Myocyte (in vitro differentiated cells): ENCODE measurements around the gene CHMP4A. TPM values are rescaled to one million over a fixed set of nuclear protein-coding genes. Genes with fewer than 3 reads are reported as not detected.

Experiments used
- DNase-seq: peaks from one replicate; pipeline ENCODE4 v3.0.0-alpha.2; 2012; ENCODE audit warnings: low read depth
- polyA plus RNA-seq: library from polyadenylated mRNA; unstranded; fragments of >200 nt; gene quantifications from one replicate; pipeline ENCODE4 v1.2.1, GENCODE V29; 2012; ENCODE audit warnings: missing spikeins
- total RNA-seq: library from RNA; depleted of rRNA; stranded (reverse); fragments of >200 nt; gene quantifications from 2 replicates; pipeline ENCODE4 v1.2.3, GENCODE V29; 2014

CHMP4A gene, protein sequence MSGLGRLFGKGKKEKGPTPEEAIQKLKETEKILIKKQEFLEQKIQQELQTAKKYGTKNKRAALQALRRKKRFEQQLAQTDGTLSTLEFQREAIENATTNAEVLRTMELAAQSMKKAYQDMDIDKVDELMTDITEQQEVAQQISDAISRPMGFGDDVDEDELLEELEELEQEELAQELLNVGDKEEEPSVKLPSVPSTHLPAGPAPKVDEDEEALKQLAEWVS
- total RNA-seq: 42.1 and 49.6 TPM in 2 replicates
- 75.0 TPM for polyA plus RNA-seq

DNA sequence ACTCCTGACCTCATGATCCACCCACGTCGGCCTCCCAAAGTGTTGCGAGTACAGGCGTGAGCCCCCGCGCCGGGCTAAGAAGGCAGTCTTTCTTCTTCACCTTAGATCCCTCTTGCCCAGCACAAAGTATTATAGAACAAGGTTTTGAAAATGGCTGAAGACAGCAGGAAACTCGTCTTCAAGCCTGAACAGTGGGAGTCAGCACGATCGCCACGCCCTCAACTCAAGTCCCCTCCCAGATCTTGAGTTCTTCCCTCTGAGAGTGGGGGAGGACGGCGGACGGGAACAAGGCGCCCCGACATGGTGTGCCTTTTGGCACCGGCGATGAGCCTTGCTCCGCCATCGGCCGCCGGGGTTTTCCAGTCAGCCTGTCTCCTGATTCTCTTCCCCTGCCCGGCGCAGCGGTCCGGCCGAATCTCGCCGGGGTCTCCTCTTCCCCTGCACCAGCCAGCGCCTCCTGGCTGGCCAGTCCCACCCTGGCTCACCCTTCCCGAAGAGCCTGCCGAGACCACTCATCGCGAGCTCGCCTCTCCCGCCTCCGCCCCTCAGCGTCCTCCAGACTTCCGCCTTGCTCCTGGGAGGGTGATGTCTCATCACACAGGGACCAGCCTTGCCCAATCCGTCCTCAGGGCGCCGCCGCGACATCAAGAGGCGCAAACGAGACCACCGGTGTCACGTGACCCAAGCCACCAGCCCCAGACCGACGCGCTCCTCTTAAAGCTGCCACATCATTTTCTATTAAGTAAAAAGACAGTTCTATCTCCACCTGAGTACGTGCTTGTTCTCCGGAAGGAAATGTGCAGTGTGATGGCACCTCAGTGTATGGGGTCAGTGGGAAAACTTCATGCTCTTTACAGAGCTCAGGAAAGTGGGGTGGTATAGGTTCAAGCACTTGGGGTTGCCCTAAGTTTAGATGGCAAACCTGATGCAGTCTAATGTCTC is at the start of gene CHMP4A:
TSS of gene CHMP4A (minus strand) at position 565 of the 942 bp plus-strand sequence. CDS start at position 516, 49 bp downstream.
- peak; percentile 99 for DNase-seq

DNA sequence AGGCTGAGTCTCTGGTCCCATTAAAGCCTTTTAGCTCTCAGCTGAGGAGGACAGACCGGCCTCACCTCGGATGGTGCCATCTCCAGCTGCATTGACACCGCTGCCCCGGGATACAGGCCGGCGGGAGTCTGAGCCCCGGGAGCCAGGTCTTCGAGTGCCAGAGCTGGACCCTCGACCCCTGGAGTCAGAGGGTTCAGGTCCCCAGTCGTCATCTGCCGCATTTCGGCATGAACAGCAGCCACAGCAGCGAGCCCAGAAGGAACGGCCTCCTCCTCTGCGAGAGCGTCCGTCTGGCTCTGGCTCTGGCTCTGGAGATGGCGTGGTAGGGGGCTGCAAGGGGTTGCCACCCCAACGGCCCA is 48.7 kb upstream of the CHMP4A start:
- DNase-seq: no peak

DNA sequence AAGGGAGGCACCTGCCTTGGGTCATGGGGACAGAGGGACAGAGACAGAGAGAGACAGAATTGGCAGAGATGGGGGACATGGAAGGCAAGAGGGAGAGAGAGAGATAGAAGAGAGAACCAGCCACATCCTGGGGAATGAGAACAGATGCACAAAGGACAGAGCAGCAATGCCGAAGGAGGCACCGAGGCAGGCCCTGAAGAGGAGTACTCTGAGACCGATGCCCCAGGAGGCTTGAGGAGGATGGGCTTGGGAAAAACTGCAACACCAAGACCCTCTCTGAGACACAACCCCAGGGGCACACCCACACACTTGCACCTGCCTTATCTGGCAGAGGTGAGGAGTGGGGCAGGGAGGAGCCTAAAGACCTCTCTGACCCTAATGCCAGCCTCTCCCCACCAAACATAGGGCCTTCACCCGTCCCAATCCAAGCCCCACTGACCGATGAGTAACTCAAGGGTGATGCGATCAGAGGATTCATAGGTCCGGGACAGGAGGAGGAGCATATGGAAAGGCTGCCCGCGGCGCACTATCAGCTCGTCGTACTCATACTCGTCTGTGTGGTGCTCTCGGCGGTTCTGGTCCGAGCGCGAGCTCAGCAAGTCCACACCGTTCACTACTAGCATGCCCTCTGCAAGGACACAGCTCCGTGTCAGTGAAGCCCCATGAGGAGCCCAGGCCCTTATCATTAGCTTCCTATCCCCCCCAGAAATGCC is 48.1 kb upstream of the CHMP4A start:
- no peak for DNase-seq

DNA sequence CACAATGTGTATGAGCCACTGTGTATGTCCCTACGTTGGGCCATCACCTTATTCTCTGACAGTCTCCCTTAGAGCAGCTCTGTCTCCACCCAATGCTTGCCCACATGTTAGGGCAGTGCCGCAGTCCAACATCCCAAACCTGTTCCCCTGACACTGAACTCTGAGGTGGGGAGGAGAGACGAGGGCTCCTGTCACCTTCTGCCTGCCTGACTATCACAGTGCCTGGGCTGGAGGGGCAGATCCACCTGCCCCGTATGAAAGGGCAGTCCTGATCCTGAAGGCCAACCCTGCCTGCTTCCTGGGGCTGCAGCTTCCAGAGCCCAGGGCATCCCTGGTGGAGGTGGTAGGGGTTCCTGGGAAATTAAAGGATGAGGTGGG is 47.5 kb upstream of the CHMP4A start:
- no peak for DNase-seq

DNA sequence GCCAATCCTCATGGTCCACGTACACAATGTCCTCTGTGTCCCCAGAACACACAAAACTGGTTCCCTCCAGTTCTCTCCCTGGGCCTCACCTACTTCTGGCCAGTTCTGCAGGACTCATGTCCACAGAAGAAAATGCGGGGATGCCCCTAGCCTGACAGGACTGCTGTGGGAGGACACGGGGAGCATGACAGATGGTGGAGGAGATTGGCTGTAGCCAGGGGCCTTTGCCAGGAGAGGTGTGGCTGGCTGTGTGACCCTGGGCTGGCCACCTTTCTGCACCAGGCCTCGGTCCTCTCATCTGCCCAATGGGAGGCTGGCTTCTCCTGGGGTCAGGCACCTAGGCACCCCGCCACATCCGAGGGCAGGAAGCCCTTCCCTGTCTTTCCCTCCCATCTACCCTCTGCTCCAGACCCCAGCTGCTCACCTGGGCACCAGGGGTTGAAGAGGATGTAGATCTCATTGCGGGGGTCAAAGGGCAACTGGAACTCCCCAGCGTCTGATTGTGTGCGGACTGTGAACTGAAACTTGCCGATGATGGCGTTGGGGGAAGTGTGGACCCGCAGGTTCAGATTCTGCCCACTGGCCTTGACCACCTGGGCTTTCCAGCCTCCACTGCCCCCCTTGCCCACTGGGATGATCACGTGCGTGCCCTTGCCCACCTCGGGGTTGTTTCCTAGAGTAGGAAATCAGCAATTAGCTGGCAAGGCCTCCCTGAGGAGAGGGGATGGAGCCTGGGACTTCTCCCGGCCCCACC is 46.9 kb upstream of the CHMP4A start:
- DNase-seq: no peak

DNA sequence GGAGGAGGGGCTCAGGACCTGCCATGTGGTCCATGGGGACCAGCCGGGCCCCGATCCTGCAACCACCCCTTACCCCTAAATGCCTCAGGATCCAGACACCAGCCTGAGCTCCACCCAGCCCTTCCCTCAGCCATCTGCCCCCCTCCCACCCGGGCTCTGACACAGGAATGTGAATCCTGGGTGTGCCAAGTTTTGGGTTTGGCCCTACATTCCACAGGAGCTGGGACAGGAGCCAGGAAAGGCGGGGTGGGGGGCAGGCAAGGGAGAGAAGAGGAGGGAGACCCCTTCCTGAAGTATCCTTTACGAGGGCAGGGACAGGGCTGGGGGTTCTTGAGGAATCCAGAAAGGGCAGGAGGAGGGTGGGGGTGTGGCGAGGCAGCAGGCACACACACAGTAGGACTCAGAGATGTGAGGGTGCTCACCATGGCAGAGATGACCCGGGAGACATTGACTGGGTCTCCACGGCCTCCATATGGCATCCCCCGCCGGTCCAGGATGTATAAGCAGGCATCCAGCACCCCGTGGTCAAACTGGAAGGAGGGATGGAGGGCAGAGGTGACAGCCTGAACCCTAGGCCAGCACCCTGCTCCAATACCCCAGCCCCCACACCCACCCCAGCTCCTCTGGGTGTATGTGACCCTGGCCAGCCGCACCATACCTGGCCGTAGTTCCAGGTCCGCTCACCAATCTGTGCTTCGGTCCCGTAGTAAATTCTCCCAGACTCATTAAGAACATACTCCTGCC is 46.2 kb upstream of the CHMP4A start:
- peak; percentile 67 for DNase-seq

DNA sequence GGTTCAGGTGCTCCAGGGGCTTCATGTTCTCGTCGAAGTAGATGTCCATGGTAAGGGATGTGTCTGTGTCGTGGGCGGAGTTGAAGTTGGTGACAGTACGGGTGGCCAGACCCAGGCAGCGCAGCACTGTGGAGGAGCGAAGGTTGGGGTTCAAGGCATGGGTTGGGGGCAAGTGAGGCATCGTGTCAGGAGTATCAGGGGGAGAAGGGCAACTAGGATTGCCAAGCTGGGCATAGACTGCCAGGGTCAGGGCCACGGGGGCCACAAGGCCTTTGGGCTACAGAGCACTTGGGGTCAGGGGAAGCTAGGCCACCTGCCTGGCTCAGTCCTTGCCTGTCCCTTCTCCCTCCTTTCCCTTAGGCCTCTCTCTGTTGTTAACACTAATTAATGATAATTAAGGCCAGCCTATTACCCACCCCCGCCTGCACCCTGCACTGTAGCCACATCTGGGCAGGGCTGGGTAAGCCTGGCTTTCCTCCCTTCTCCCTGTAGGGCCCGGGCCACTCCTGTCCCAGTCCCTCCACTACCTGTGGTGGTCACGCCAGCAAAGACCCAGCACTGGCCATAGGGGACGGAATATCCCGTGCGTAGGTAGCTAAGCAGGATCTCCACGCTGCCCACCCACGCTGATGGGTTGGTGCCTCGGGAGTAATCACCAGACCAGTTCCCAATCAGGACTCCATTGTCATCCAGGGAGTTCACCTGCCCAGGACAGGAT is 45.4 kb upstream of the CHMP4A start:
- DNase-seq: no peak

DNA sequence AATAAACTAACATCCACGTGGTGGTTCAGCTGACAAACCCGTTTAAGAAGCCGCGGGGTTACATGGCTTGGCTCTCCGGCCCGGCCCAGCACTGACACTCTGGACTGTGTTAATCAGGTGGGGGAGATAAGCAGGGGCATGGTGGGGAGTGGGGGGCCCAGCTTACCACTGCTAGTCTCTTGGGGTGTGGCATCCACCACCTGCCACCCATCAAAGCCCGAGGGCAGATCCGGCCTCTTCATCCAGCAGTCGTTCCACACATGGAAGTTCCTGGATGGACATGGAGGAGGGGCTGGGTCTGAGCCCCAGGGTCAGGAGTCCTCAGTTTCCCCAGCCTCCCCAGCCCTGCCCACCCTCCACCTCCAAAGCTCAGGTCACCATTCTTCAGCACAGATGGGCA is 44.8 kb upstream of the CHMP4A start:
- no peak for DNase-seq

DNA sequence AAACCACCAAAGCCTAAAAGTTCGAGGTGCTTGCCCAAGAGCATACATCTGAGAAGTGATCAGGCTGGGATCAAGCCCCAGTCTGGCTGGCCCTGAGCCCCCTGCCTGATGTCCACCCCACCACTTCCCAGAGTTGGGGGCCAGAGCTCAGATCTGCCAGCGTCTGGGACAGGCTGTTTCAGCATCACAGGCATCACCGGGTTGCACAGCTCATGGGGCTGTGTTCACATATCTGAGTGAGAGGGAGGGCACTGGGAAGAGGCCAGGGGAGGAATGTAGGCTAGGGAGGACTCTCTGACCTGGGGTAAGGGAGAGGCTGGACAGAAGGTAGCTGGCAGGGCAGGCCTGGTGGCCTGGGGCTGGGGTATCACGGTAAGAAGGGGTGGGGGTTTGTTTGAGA is 43.7 kb upstream of the CHMP4A start:
- no peak for DNase-seq

DNA sequence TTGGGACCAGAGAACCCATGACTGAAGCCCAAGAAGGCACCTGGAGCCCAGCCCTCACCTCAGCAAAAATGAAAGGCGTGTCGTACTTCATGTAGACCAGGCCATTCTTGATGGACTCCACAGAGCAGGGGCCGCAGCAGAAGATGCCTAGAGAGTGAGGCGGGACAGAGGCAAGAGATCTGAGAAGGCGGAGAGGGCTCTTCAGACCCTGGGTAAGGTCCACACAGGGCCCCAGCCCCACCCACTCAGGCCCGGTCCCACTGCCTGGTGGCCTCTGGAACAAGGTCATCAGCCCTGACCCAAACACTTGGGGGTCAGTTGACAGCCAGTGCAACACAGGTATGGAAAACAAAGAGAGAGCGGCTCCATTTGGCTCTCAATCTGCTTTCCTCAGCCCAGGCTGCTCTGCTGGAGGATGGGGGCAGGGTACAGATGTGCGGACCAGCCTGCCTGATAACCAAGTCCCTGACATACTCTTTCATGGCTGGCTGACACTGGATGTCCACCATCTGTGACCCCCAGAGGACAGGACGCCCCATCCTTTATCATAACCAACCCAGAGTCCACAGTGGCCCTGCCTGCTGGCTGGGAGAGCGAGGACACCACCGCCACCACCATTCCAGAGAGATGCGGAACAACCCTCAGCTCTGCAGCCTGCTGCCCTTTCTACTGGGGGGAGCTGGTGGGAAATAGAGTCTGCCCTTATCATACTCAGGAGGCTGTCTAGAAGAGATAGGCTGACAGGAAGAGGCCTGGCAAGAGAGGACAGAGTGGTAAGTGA is 42.8 kb upstream of the CHMP4A start:
- no peak for DNase-seq

DNA sequence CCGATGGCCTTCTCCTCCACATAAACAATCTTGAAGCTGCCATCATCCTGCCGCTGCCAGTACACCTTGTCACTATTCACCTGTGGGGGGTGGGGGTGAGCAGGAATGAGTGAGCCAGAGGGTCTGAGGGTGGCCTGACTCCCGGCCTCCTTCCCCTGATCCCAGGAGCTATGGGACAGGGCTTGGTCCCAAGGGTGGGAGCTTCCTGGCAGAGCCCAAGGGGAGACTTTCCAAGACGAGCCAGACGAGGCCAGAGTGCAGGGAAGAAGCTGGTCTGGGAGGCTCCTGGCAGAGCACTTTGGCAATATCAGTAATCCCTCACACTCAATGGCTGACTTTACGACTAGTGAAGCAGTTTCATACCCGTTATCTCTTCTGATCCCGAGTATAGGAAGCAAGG is 42.1 kb upstream of the CHMP4A start:
- no peak for DNase-seq

DNA sequence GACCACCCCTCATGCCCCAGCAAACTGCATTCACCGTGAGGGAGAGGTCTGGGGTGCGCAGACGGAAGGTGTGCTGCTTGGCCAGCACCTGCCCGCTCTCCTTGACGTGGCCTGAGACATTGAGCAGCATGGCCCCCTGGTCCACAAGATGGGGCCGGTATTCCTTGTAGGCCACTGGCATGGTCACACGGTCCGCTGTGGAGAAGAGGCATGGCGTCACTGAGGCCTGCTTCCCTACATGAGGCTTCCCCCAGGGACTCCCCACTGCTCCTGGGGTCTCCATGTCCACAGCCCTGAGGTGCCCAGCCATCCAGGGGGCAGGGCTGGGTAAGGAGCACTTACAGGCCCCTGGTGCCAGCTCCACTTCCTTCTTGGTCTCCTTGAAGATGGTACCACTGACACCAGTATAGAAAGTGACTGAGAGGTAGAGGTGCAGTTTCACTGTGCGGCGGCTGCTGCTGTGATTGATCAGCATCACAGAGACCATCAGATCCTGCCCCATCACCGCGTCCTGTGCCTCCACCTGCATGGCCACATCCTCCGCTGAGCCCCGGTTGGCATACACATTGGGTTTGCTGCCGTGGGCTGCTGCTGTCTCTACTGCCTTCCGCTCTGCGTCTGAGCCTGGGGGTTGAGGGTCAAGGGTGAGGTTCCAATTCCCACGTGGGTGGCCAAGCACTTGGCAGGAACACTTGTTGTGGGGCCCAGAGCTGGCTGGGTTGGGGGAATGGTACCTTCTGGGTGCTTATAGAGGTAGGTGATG is 41.5 kb upstream of the CHMP4A start:
- no peak for DNase-seq

DNA sequence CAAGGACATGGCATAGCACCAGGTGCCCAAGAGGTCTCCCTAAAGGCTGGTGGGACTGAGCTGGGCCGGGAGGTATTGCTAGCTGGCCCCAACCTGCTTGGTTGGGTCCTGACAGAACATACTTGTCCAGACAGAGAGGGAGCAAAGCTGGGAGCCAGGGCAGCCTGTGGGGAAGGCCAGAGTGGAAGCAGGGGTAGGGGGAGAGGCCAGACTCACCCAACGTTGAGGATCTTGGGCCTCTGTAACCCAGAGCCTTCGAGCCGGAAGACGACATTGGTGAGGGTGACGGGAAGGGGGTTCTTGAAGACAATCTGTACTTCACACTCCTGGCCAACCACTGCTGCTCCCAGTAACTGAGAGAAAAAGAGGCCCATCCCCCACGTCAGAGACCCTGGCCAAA is 40.6 kb upstream of the CHMP4A start:
- DNase-seq: no peak

DNA sequence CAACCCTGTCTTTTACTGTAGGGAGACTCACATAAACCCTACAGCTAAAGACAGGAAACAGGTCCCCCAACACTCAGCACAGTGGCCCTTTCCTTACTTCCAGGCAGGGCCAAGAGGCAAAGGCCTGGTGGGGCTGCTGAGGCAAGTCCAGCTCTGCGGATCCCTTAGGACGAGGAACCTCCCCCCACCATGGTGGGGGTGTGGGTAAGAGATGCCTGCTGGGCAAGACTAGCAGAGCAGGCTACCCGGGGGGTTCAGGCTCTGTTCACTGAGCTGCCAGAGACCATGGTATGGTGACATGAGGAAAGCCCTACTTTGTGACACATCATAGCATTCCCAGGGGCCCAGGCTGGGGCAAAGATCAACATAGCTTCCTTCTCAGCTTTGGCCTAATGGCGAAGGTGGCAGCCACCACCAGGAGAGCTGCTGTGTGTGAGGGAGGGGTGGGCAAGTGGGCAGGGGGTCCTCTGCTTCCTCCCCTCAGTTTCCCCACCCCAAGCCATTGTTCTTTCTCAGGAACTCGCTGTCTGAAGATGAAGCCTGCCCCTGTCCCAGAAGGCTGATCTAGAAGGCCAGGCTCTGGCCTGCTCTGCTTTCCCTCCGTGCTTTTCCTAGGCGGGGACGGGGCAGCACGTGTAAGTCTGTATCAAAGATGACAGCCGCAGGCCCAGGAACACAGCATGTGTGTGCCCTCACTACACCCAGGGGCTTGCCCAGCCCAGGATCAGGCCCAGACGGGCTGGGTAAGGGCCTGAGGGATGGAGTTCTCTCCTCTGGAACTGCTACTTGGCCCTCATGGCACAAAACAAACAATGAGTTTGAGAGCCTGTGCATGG is 39.2 kb upstream of the CHMP4A start:
- DNase-seq: no peak

DNA sequence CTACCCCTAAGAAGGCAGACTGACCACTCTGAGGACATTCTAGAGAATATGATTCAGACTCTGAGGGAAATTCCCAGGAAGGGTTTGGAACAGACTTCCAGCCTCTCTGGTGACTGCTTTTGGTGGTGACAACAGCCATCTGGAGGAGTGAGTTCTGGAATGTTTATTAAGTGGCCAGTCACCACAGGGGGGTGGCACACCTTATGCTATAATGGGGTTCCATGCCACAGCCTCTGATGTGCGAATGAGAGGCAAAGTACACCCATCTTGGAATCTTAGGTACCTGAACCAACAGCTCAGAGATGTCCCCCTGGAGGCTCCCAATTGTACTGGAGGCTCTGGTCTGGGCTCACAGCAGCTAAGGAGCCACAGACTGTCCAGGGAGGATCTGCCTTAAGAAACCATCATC is 38.6 kb upstream of the CHMP4A start:
- peak; percentile 37 for DNase-seq

DNA sequence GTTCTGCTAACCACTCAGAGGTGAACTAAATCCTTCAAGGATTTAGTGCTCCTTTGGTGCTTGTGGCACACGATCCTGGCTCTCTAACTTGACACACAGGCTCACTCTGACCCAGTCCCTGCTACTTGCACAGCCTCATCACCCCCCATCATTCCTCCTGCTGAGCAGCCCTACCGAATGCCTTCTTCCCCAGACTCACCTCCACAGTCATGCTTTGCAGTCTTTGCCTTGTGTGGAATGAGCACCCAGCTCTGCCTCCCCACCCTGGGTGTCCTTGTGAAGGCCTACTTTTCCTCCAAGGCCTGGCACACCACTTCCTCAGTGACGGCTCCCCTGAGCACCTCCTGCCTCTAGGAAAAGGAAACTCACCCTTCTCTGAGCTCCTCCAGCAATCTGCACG is 37.1 kb upstream of the CHMP4A start:
- no peak for DNase-seq

DNA sequence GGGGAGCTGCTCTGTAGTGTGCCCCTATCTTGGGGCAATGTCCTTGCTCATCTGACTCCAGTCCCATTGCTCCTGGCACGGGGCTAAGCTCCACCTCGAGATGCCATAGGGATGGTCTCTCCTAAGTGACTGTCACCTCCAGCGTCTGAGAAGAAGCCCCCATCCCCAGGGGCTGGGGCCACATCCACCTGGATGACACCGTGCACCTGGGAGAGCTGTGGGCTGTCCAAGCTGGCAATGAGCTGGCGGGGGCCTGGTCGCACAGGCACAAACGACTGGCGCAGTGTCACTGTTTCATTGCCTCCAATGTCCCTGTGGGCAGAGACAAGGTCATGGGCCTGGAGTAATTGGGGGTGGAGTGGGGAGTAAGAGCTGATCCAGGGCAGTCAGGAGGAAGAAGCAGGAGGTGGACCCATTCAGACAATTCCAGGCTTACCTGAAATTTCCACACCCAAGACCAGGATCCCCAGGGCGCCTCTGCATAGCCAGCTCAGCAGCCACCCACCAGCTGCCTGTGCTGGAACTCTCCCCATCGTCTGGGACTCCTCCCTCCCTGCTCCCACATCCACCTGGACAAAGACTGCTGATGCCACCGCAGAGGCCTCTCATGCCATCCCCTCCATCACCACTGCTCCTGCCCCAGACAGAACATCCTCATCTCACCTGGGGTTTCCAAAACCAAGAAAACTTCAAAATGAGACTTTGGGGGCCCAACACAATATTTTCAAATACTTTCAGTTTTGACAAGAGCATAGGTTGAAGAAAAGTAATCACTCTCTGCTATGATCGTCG is 36.1 kb upstream of the CHMP4A start:
- no peak for DNase-seq
